Right lobe of liver (tissue), 4 donors: ENCODE measurements around the gene RPTOR.

ENCODE experiments used
- CTCF ChIP-seq, 4 donors: fragments of 200-600 bp in 3 of 4; fragments of 450-650 bp in 1 of 4; IDR thresholded peaks; one replicate each; pipeline versions ENCODE4 v1.5.1 to v1.8.0; 2016 to 2022; ENCODE audit warnings: antibody characterized with exemption in 4 of 4, mild to moderate bottlenecking in 2 of 4
- POLR2A ChIP-seq: fragments of 450-650 bp; IDR thresholded peaks from one replicate; pipeline ENCODE4 v1.6.1; 2017; ENCODE audit warnings: antibody characterized with exemption, mild to moderate bottlenecking
- donor health status: DM: no; HTN: no; CAD: no.
- donor health status: DM: no; HTN: no; CAD: no.
- donor health status: DM: no; HTN: yes; CAD: no.

- TF ChIP-seq CTCF (IDR thresholded peaks at IDR 0.05) (no peak), POLR2A (no peak)
These were observed 69.9 kb downstream of the RPTOR start for GRCh38 chr17:80614332-80615047.
